HepG2 (cell line): ENCODE results near the gene B9D2. TPM values are rescaled to one million over a fixed set of nuclear protein-coding genes. Genes with fewer than 3 reads are reported as not detected.

ENCODE experiments used
- AGO2 ChIP-seq: fragments of 200-400 bp; formaldehyde crosslinking; optimal IDR thresholded peaks from 2 replicates; pipeline ENCODE3; 2017; ENCODE audit warnings: mild to moderate bottlenecking, low read depth, low read length, moderate library complexity
- ETV6 ChIP-seq: sonication (generic); formaldehyde crosslinking; conservative IDR thresholded peaks from 2 replicates; pipeline ENCODE4 v1.4.0; 2020; ENCODE audit warnings: missing genetic modification reagents
- GPN1 ChIP-seq: sonication (generic); formaldehyde crosslinking; IDR thresholded peaks from 2 replicates; pipeline ENCODE4 v1.5.1; 2020; ENCODE audit warnings: missing genetic modification reagents, borderline replicate concordance
- HOXA7 ChIP-seq: sonication (generic); formaldehyde crosslinking; IDR thresholded peaks from 2 replicates; pipeline ENCODE4 v1.8.1; 2022; ENCODE audit warnings: mild to moderate bottlenecking, missing genetic modification reagents, moderate library complexity
- IKZF1 ChIP-seq: fragments of 450-650 bp; IDR thresholded peaks from 2 replicates; pipeline ENCODE4 v1.7.1; 2016
- IKZF4 ChIP-seq: sonication (generic); formaldehyde crosslinking; IDR thresholded peaks from 2 replicates; pipeline ENCODE4 v1.5.1; 2020; ENCODE audit warnings: borderline replicate concordance, mild to moderate bottlenecking, low read depth, missing genetic modification reagents; ENCODE audit errors: not compliant biosample characterization
- KAT2B ChIP-seq: fragments of 150-350 bp; IDR thresholded peaks from 2 replicates; pipeline ENCODE4 v1.6.1; 2014; ENCODE audit warnings: low read depth, low read length, borderline replicate concordance
- KDM5B ChIP-seq: sonication (generic); formaldehyde crosslinking; IDR thresholded peaks from 2 replicates; pipeline ENCODE4 v1.4.0; 2020; ENCODE audit warnings: missing genetic modification reagents, mild to moderate bottlenecking, borderline replicate concordance
- NBN ChIP-seq: fragments of 450-650 bp; conservative IDR thresholded peaks from 2 replicates; pipeline ENCODE4 v1.6.1; 2017
- NR2C2 ChIP-seq: sonication (generic); formaldehyde crosslinking; IDR thresholded peaks from 2 replicates; pipeline ENCODE4 v1.4.0; 2020; ENCODE audit warnings: missing genetic modification reagents, mild to moderate bottlenecking, moderate library complexity, borderline replicate concordance
- PHF20 ChIP-seq: sonication (generic); formaldehyde crosslinking; IDR thresholded peaks from 2 replicates; pipeline ENCODE4 v1.5.0; 2020; ENCODE audit warnings: mild to moderate bottlenecking, missing genetic modification reagents
- RBAK ChIP-seq: sonication (generic); formaldehyde crosslinking; IDR thresholded peaks from 2 replicates; pipeline ENCODE4 v1.5.1; 2020; ENCODE audit warnings: mild to moderate bottlenecking, missing genetic modification reagents
- RBM39 ChIP-seq: fragments of 200-400 bp; formaldehyde crosslinking; IDR thresholded peaks from one replicate; pipeline ENCODE4 v1.6.1; 2018; ENCODE audit warnings: antibody characterized with exemption, mild to moderate bottlenecking, low read depth, low read length; ENCODE audit not compliant: poor library complexity, severe bottlenecking
- SCMH1 ChIP-seq: sonication (generic); formaldehyde crosslinking; IDR thresholded peaks from 2 replicates; pipeline ENCODE4 v1.9.0; 2021; ENCODE audit warnings: missing genetic modification reagents, mild to moderate bottlenecking, borderline replicate concordance
- SP2 ChIP-seq: sonication (generic); formaldehyde crosslinking; IDR thresholded peaks from 2 replicates; pipeline ENCODE4 v1.5.1; 2020; ENCODE audit warnings: mild to moderate bottlenecking, missing genetic modification reagents
- SYNCRIP ChIP-seq: fragments of 200-400 bp; formaldehyde crosslinking; IDR thresholded peaks from 2 replicates; pipeline ENCODE4 v1.6.1; 2018; ENCODE audit warnings: mild to moderate bottlenecking, low read depth, low read length; ENCODE audit not compliant: insufficient read depth
- THYN1 ChIP-seq: sonication (generic); formaldehyde crosslinking; IDR thresholded peaks from 2 replicates; pipeline ENCODE4 v1.8.1; 2023; ENCODE audit warnings: low read depth, mild to moderate bottlenecking, moderate library complexity, missing genetic modification reagents, borderline replicate concordance
- ZBTB38 ChIP-seq: sonication (generic); formaldehyde crosslinking; IDR thresholded peaks from 2 replicates; pipeline ENCODE4 v1.5.1; 2020; ENCODE audit warnings: mild to moderate bottlenecking, missing genetic modification reagents
- ZBTB7B ChIP-seq: sonication (generic); formaldehyde crosslinking; IDR thresholded peaks from 2 replicates; pipeline ENCODE4 v1.4.0; 2020; ENCODE audit warnings: missing genetic modification reagents
- ZFYVE20 ChIP-seq: sonication (generic); formaldehyde crosslinking; IDR thresholded peaks from 2 replicates; pipeline ENCODE4 v1.8.0; 2023; ENCODE audit warnings: low read depth, mild to moderate bottlenecking, moderate library complexity, missing genetic modification reagents, borderline replicate concordance
- ZNF598 ChIP-seq: sonication (generic); formaldehyde crosslinking; IDR thresholded peaks from 2 replicates; pipeline ENCODE4 v1.5.1; 2020; ENCODE audit warnings: mild to moderate bottlenecking, missing genetic modification reagents, borderline replicate concordance
- polyA plus RNA-seq, 8 experiments: library from polyadenylated mRNA; depleted of rRNA in 3 of 8; stranded (reverse) in 7 of 8; unstranded in 1 of 8; fragments of >200 nt; fragmentation: Illumina TruSeq in 4 of 8; extraction: Trizol in 4 of 8; gene quantifications; 2 replicates each; pipeline versions ENCODE4 v1.2.1 to v1.2.3, GENCODE V29; 2011 to 2016; ENCODE audit warnings: low read depth in 4 of 8, missing spikeins in 1 of 8, mixed read lengths in 1 of 8; ENCODE audit not compliant: insufficient read depth in 1 of 8
- total RNA-seq, 5 experiments: library from RNA; depleted of rRNA; stranded (reverse); fragments of >200 nt; fragmentation: Illumina TruSeq; extraction: Trizol; gene quantifications; 2 replicates each; pipeline ENCODE4 v1.2.3, GENCODE V29; 2016; ENCODE audit warnings: low read depth in 1 of 5
- TF ChIP-seq, protein P1 (sequence below): IDR thresholded peaks from 2 replicates; pipeline ENCODE4 v1.6.1; 2016; ENCODE audit warnings: missing compliant biosample characterization, missing genetic modification reagents, borderline replicate concordance
- TF ChIP-seq, protein P2 (sequence below): IDR thresholded peaks from 2 replicates; pipeline ENCODE4 v1.6.1; 2016; ENCODE audit warnings: low read depth
- TF ChIP-seq, protein P3 (sequence below): sonication (generic); formaldehyde crosslinking; IDR thresholded peaks from 2 replicates; pipeline ENCODE4 v1.4.0; 2020; ENCODE audit warnings: mild to moderate bottlenecking, low read depth, missing genetic modification reagents

The B9D2 gene
- total and polyA plus RNA-seq, 2 of the 13 experiments (the other 11 are each of a cell fraction or from before 2014, with no cell fraction given) = 3.1 to 4.4 TPM

DNA sequence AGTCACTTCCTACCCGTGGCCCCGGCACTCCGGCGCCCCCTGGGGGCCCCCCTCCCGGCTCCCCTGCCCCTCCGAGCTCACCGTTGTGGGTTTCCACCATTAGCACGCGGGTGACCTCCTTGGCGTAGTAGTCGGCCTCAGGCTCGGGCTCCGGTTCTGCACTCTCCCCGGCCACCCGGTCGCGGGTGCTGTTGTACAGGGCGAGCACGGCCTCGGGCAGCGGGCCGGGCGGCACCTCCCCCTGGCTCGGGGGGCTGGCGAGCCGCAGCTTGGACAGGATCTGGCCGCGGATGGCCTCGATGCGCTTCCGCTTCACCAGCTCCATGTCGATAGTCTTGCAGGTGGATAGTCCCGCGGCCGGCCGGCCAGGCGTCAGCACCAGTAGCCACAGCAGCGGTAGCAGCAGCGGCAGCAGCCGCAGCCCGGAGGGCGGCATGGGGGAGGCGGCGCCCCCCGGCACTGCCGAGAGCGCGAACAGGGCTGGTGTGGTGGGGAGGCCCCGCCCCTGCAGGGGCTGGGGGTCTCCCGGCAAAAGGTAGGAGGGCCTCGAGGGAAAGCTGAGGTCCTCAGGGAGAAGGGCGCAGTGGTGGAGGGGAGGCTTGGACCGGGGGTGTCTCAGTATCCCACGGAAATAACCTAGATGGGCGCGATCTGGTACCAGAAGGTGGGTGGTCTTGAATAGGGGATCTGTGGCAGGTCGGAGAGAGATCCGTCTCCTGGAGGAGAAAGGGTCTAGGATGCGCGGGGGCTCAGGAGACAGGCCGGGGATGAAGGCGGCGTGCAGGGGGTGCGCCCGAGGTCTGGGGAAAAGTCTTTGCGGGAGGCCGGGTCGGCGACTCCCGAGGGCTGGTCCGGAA, 11.1 kb downstream of the B9D2 start (continued):
- TF ChIP-seq NBN (no peak), ETV6 (no peak), ZBTB38 (CRISPR knock-in tag) (peak; percentile 37; the same call in 1 of the 2 replicates), NR2C2 (CRISPR knock-in tag) (no peak), PHF20 (CRISPR knock-in tag) (peak; percentile 31; the same call in 1 of the 2 replicates), KAT2B (no peak), ZFYVE20 (no peak), SYNCRIP (no peak), SCMH1 (no peak), ZNF598 (no peak), THYN1 (CRISPR knock-in tag) (no peak), RBAK (CRISPR knock-in tag) (no peak), KDM5B (CRISPR knock-in tag) (no peak), AGO2 (peak; percentile 71), GPN1 (CRISPR knock-in tag) (0 out of 2 replicates have a peak, but pooled peaks have one; percentile 20), ZBTB7B (peak; percentile 72), SP2 (no peak), IKZF1 (no peak), RBM39 (peak; percentile 52), IKZF4 (CRISPR knock-in tag) (no peak), HOXA7 (CRISPR knock-in tag) (no peak)
- TF ChIP-seq, protein P1, sequence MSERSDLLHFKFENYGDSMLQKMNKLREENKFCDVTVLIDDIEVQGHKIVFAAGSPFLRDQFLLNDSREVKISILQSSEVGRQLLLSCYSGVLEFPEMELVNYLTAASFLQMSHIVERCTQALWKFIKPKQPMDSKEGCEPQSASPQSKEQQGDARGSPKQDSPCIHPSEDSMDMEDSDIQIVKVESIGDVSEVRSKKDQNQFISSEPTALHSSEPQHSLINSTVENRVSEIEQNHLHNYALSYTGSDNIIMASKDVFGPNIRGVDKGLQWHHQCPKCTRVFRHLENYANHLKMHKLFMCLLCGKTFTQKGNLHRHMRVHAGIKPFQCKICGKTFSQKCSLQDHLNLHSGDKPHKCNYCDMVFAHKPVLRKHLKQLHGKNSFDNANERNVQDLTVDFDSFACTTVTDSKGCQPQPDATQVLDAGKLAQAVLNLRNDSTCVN (CRISPR knock-in tag) = 0 out of 2 replicates have a peak, but pooled peaks have one; percentile 46
- TF ChIP-seq, protein P2, sequence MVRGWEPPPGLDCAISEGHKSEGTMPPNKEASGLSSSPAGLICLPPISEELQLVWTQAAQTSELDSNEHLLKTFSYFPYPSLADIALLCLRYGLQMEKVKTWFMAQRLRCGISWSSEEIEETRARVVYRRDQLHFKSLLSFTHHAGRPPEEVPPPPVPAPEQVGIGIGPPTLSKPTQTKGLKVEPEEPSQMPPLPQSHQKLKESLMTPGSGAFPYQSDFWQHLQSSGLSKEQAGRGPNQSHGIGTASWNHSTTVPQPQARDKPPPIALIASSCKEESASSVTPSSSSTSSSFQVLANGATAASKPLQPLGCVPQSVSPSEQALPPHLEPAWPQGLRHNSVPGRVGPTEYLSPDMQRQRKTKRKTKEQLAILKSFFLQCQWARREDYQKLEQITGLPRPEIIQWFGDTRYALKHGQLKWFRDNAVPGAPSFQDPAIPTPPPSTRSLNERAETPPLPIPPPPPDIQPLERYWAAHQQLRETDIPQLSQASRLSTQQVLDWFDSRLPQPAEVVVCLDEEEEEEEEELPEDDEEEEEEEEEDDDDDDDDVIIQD (CRISPR knock-in tag) = no peak
- TF ChIP-seq, protein P3, sequence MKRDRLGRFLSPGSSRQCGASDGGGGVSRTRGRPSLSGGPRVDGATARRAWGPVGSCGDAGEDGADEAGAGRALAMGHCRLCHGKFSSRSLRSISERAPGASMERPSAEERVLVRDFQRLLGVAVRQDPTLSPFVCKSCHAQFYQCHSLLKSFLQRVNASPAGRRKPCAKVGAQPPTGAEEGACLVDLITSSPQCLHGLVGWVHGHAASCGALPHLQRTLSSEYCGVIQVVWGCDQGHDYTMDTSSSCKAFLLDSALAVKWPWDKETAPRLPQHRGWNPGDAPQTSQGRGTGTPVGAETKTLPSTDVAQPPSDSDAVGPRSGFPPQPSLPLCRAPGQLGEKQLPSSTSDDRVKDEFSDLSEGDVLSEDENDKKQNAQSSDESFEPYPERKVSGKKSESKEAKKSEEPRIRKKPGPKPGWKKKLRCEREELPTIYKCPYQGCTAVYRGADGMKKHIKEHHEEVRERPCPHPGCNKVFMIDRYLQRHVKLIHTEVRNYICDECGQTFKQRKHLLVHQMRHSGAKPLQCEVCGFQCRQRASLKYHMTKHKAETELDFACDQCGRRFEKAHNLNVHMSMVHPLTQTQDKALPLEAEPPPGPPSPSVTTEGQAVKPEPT = no peak
